IMR-90 (cell line): ENCODE results near the gene UGT1A10. TPM values are rescaled to one million over a fixed set of nuclear protein-coding genes. Genes with fewer than 3 reads are reported as not detected.

Experiments used
- ATAC-seq: fragments of 200-7000 bp; cut with Tn5 transposase; 2 replicates; pipeline ENCODE4 v1.9.1; 2020; ENCODE audit warnings: low read depth, mild to moderate bottlenecking, moderate library complexity
- BruUV-seq: library from RNA; stranded (reverse); fragments of 400-500 nt; replicated peaks from 2 replicates; lab custom pipeline; 2021; lab: Mats Ljungman, UMichigan
- CTCF ChIA-PET: fragments of 300-600 bp; formaldehyde crosslinking; extraction: SDS; loops from one replicate; lab custom pipeline; 2021; ENCODE audit warnings: antibody characterized with exemption; lab: Yijun Ruan, JAX
- POLR2A ChIA-PET: fragments of 300-600 bp; sonication (Branson Sonifier 250); formaldehyde crosslinking; loops from one replicate; lab custom pipeline; 2022; ENCODE audit warnings: antibody characterized with exemption; ENCODE audit not compliant: unreplicated experiment; lab: Charles Lee
- DNase-seq: peaks from one replicate; pipeline ENCODE4 v3.0.0; 2013
- H2AFZ ChIP-seq: replicated peaks from 2 replicates; pipeline ENCODE3; 2013; ENCODE audit warnings: low read length, mild to moderate bottlenecking; ENCODE audit not compliant: poor library complexity
- H2AK5ac ChIP-seq: 2 replicates; pipeline ENCODE4 v1.6.1; 2013; ENCODE audit warnings: low read depth, low read length, inconsistent platforms
- H2AK9ac ChIP-seq: replicated peaks from 2 replicates; pipeline ENCODE3; 2013; ENCODE audit warnings: mild to moderate bottlenecking, low read depth, low read length, moderate library complexity; ENCODE audit not compliant: poor library complexity
- H2BK120ac ChIP-seq: 2 replicates; pipeline ENCODE4 v1.6.1; 2013; ENCODE audit warnings: low read depth, low read length, inconsistent platforms
- H2BK15ac ChIP-seq: 3 replicates; pipeline ENCODE4 v1.6.1; 2013; ENCODE audit warnings: low read depth, low read length, inconsistent platforms
- H2BK20ac ChIP-seq: 2 replicates; pipeline ENCODE4 v1.6.1; 2013; ENCODE audit warnings: low read depth, mild to moderate bottlenecking, inconsistent platforms, low read length, moderate library complexity
- H2BK5ac ChIP-seq: 2 replicates; pipeline ENCODE4 v1.6.1; 2013; ENCODE audit warnings: mild to moderate bottlenecking, low read depth, low read length, inconsistent platforms; ENCODE audit not compliant: poor library complexity, severe bottlenecking
- H3K14ac ChIP-seq: replicated peaks from 2 replicates; pipeline ENCODE4 v1.6.1; 2013; ENCODE audit warnings: low read depth, low read length, inconsistent platforms
- H3K18ac ChIP-seq: 2 replicates; pipeline ENCODE4 v1.6.1; 2013; ENCODE audit warnings: low read depth, low read length, control low read depth
- H3K23ac ChIP-seq: 2 replicates; pipeline ENCODE4 v1.6.1; 2013; ENCODE audit warnings: low read depth, low read length, inconsistent platforms
- H3K27ac ChIP-seq: 2 replicates; pipeline ENCODE4 v1.5.1; 2013; ENCODE audit warnings: mild to moderate bottlenecking, control low read depth, low read length; ENCODE audit not compliant: insufficient read depth
- H3K27me3 ChIP-seq: 2 replicates; pipeline ENCODE4 v1.6.1; 2013; ENCODE audit warnings: low read length; ENCODE audit not compliant: control insufficient read depth, insufficient read depth
- H3K36me3 ChIP-seq: 2 replicates; pipeline ENCODE4 v1.6.1; 2013; ENCODE audit warnings: low read length, mixed read lengths; ENCODE audit not compliant: control insufficient read depth, insufficient read depth
- H3K4ac ChIP-seq: 2 replicates; pipeline ENCODE4 v1.6.1; 2013; ENCODE audit warnings: low read depth, low read length, inconsistent platforms
- H3K4me1 ChIP-seq: 2 replicates; pipeline ENCODE4 v1.6.1; 2013; ENCODE audit warnings: low read length, mixed read lengths; ENCODE audit not compliant: control insufficient read depth, insufficient read depth
- H3K4me2 ChIP-seq: 2 replicates; pipeline ENCODE4 v1.6.1; 2013; ENCODE audit warnings: low read depth, mild to moderate bottlenecking, control low read depth, low read length, moderate library complexity
- H3K4me3 ChIP-seq: 2 replicates; pipeline ENCODE4 v1.5.1; 2013; ENCODE audit warnings: low read depth, mild to moderate bottlenecking, control low read depth, low read length, moderate library complexity; ENCODE audit not compliant: insufficient read depth
- H3K56ac ChIP-seq: 2 replicates; pipeline ENCODE4 v1.6.1; 2013; ENCODE audit warnings: low read length, inconsistent platforms; ENCODE audit not compliant: insufficient read depth; ENCODE audit errors: extremely low read depth
- H3K79me1 ChIP-seq, 2 experiments: 2 replicates each; pipeline ENCODE4 v1.6.1; 2013; ENCODE audit warnings: low read length in 2 of 2, inconsistent platforms in 1 of 2, low read depth in 1 of 2
- H3K9ac ChIP-seq: 2 replicates; pipeline ENCODE4 v1.6.1; 2013; ENCODE audit warnings: low read depth, low read length, control low read depth
- H3K9me1 ChIP-seq: 2 replicates; pipeline ENCODE4 v1.6.1; 2013; ENCODE audit warnings: low read length, inconsistent platforms; ENCODE audit not compliant: insufficient read depth
- H3K9me3 ChIP-seq: 2 replicates; pipeline ENCODE4 v1.6.1; 2013; ENCODE audit warnings: low read length; ENCODE audit not compliant: control insufficient read depth, insufficient read depth
- H4K20me1 ChIP-seq: 2 replicates; pipeline ENCODE4 v1.6.1; 2013; ENCODE audit warnings: low read length, inconsistent platforms; ENCODE audit not compliant: insufficient read depth
- H4K5ac ChIP-seq: 2 replicates; pipeline ENCODE4 v1.6.1; 2013; ENCODE audit warnings: mild to moderate bottlenecking, low read depth, low read length, control low read depth
- H4K8ac ChIP-seq, 2 experiments: 2 replicates each; pipeline ENCODE4 v1.6.1; 2013; ENCODE audit warnings: low read depth in 2 of 2, low read length in 2 of 2, control low read depth in 1 of 2, inconsistent platforms in 1 of 2
- H4K91ac ChIP-seq: 2 replicates; pipeline ENCODE4 v1.6.1; 2013; ENCODE audit warnings: low read depth, low read length, inconsistent platforms; ENCODE audit not compliant: insufficient read depth
- FOS ChIP-seq: fragments of 150-350 bp; IDR thresholded peaks from 2 replicates; pipeline ENCODE4 v1.6.1; 2016; ENCODE audit warnings: low read depth, low read length
- RAD21 ChIP-seq: IDR thresholded peaks from 2 replicates; pipeline ENCODE4 v1.6.1; 2012; ENCODE audit warnings: low read length, improper control_type of control experiment
- SMC3 ChIP-seq: fragments of 150-350 bp; IDR thresholded peaks from 2 replicates; pipeline ENCODE4 v1.6.1; 2016; ENCODE audit warnings: low read depth, mild to moderate bottlenecking, antibody characterized with exemption, low read length, moderate library complexity
- WGBS, 2 experiments: methylation state at CpG; one replicate each; pipeline versions ENCODE4 v1.1.5 to v1.1.7; 2013; ENCODE audit warnings: missing lambda C conversion rate in 2 of 2; ENCODE audit not compliant: insufficient read length in 1 of 2; ENCODE audit errors: extremely low coverage in 2 of 2; 5-methylcytosine and 5-hydroxymethylcytosine counted together
- dilution Hi-C: fragments of 300-500 bp; cut with HindIII; formaldehyde crosslinking; loops from one replicate; pipeline ENCODE4 v1.14.3; 2018; ENCODE audit warnings: low sequenced_read_pairs; ENCODE audit not compliant: unreplicated experiment
- in situ Hi-C: fragments of 300-500 bp; cut with MboI; formaldehyde crosslinking; loops from 3 replicates; pipeline ENCODE4 v1.14.3; 2019; ENCODE audit warnings: low sequenced_read_pairs, inconsistent platforms, mixed read lengths
- intact Hi-C: fragments of 100-400 bp; cut with micrococcal nuclease; formaldehyde crosslinking; loops from 2 replicates; pipeline ENCODE4 v1.10.0; 2022
- polyA plus RNA-seq, 3 experiments: library from polyadenylated mRNA; depleted of rRNA; stranded (reverse); fragments of >200 nt; gene quantifications; 2 replicates each; pipeline ENCODE4 v1.2.3, GENCODE V29; 2012; ENCODE audit warnings: low replicate concordance in 1 of 3
- total RNA-seq: library from RNA; depleted of rRNA; stranded (reverse); fragments of >200 nt; gene quantifications from 2 replicates; pipeline ENCODE4 v1.2.3, GENCODE V29; 2012

UGT1A10 gene
- total and polyA plus RNA-seq, 2 of the 4 experiments (the other 2 are of a cell fraction), result not detected

DNA sequence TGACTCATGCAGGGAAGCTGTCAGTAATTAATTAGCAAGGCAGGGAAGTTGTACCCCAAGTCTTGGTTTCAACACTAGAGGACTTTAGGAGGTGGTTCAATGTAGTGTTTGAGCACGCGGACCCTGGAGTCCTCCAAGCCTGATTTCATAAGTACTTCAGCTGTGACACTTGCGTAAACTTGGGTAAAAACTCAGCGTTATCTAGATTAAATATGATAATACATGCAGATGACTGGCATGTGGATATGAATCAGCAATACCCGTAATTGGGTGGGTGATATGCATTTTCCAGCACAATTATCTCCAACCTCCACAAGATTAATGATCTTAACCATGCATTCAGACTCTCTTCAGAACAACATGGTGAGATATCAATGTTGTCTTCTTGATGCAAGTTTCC, 50.7 kb downstream of the UGT1A10 start:
- Histone ChIP-seq H2BK120ac (no peak overlapping the region), H3K18ac (no peak overlapping the region), H3K14ac (no peak overlapping the region), H3K4me3 (no peak overlapping the region), H3K36me3 (no peaks in the 10 kb centered on the region), H2BK15ac (no peak overlapping the region), H3K27me3 (peaks cover 2% of the 10 kb centered on the region), H3K9me3 (no peaks in the 10 kb centered on the region), H3K4ac (no peak overlapping the region), H4K8ac (no peak overlapping the region), H3K9me1 (no peaks in the 10 kb centered on the region), H3K4me1 (no peaks in the 10 kb centered on the region), H2AK9ac (no peak overlapping the region), H3K27ac (no peak overlapping the region), H2BK5ac (no peak overlapping the region), H3K4me2 (no peak overlapping the region), H3K56ac (no peak overlapping the region), H3K23ac (no peak overlapping the region), H4K91ac (no peak overlapping the region), H2AFZ (no peak overlapping the region), H2AK5ac (no peak overlapping the region), H4K5ac (no peak overlapping the region), H2BK20ac (no peak overlapping the region), H3K79me1 (no peaks in the 10 kb centered on the region), H3K9ac (no peak overlapping the region), H4K20me1 (no peaks in the 10 kb centered on the region)
- no peak for TF ChIP-seq SMC3
- TF ChIP-seq RAD21, result no peak
- no peak for TF ChIP-seq FOS
- dilution Hi-C loops, result no loop called here
- no TSS peak for BruUV-seq
- DNase-seq (no peak), ATAC-seq (no peak)
- in situ Hi-C loops, result no loop called here
- POLR2A ChIA-PET, result no interaction called here
- intact Hi-C loops, result no loop called here
- CTCF ChIA-PET, result interaction anchor here (0.6 kb wide), 1 partner anchor 284 kb away, joined by 5 read pairs; no protein-coding TSS in a partner anchor
- 80% methylated on average over 2 of the region's 5 CpGs; no CpG with 5 or more reads in 1 of the 2 experiments for WGBS, 2 experiments
